NOMO-1 treated with DMSO at 0.1 percent for 48 hours (cell line): Measurements from ENCODE around the gene AMZ1.
A peak's percentile ranks its signal among the peaks of the same experiment; 100 is the strongest.
"Not testable (repeated sequence)": the region's sequence is repeated elsewhere in the genome, so short reads cannot be mapped to it uniquely, and the experiment has no call there.

Experiments used
- DNase-seq: peaks from one replicate; lab custom pipeline; 2025; ENCODE audit not compliant: unreplicated experiment; lab: John Stamatoyannopoulos, UW

The AMZ1 gene

DNA sequence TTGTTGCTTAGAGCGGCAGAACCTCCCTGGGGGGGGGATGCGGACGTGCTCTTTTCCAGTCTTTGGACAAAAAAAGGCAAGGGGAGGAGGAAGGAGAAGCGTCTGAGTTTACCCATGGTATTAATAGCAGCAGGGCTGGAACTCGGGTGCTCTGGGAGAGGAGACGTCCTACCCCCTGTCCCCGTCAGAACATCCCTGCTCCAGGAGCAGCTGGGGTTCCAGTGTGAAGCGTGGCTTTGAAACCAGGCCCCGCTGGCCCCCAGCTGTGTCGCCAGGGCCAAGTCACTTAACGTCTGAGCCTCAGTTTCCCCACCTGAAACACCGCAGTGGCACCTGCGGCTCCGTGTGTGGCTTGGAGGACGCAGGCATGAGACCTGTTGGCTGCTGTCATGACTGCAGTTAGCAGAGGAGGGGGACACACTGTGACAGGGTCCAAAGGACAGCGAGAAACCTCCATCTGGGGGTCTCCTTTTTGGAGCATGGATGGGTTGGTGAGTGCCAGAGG is 1.4 kb downstream of the AMZ1 start:
- DNase-seq, result no peak

DNA sequence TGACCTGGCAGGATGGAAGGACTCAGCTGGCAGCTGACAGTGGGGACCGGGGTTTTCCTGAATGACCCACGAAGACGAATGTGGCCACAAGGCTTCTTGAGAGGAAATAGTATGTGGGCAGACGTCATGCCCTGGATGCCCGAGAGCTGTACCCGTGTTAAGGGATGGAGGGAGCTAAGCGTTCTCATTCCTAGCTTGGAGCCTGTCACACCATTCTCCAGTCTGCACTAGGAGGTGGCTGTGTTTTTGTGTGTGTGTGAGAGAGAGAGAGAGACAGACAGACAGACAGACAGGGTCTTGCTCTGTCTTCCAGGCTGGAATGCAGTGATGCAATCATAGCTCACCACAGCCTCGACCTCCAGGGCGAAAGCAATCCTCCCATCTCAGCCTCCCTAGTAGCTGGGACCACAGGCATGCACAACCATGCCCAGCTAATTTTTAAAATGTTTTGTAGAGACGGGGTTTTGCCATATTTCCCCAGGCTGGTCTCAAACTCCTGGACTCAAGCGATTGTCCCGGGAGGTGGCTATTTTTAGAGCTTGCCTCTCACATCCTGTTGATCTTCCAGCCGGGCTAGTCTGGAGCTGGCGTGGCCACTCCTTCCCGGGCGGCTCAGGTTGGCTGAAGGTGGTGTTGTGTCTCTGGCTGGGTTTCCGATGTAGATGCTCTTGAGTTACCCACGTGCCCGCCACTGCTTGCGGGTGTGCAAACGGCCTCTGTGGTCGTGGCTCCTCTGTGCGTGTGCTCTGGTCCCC is 2.1 kb downstream of the AMZ1 start:
- no peak for DNase-seq

DNA sequence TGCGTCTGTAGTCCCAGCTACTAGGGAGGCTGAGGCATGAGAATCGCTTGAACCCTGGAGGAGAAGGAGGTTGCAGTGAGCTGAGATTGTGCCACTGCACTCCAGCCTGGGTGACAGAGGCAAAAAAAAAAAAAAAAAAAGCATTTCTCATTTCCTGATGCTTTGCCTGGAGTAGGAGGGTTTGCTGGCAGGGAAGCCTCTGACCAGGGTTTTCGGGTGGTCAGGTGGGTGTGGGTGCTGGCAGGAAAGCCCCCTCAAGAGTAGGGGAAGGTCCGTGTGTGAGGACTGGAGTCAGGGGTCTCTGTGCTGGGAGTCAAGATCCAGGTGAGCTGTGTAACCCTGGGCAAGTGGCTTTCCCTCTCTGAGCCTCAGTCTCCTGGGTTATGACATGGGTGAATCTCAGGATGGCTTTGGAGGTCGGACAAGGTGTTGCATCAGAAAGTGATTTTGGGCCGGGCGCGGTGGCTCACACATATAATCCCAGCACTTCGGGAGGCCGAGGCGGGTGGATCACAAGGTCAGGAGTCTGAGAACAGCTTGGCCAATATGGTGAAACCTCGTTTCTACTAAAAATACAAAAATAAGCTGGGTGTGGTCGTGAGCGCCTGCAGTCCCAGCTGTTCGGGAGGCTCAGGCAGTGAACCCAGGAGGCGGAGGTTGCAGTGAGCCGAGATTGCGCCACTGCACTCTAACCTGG is 3.2 kb downstream of the AMZ1 start:
- peak; percentile 79 for DNase-seq

- DNase-seq, result not testable (repeated sequence)
Observed at GRCh38 chr7:2691932-2692439, 4.0 kb downstream of the AMZ1 start.

- no peak for DNase-seq
Observed at GRCh38 chr7:2692543-2692942, 4.5 kb downstream of the AMZ1 start.

- DNase-seq, result not testable (repeated sequence)
Observed at GRCh38 chr7:2693420-2694121, 5.6 kb downstream of the AMZ1 start.

DNA sequence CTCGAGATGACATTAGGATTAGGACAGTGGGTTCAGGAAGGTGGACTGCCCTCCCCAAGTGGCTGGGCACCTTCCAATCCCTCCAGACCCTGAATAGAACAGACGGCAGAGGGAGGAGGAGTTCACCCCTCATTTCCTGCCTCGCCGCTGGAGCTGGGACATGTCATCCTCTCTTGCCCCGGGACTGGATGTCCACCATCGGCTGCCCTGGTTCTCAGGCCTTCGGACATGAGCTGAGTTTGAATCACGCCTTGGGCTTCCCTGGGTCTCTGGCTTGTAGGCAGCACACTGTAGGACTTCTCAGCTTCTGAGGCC is 6.1 kb downstream of the AMZ1 start:
- DNase-seq, result not testable (repeated sequence)

- DNase-seq, result peak; percentile 45
Observed at GRCh38 chr7:2698581-2699288, 10.7 kb downstream of the AMZ1 start.

GRCh38 chr7:2699289-2699620 is 11.3 kb downstream of the AMZ1 start:
- DNase-seq, result no peak

DNA sequence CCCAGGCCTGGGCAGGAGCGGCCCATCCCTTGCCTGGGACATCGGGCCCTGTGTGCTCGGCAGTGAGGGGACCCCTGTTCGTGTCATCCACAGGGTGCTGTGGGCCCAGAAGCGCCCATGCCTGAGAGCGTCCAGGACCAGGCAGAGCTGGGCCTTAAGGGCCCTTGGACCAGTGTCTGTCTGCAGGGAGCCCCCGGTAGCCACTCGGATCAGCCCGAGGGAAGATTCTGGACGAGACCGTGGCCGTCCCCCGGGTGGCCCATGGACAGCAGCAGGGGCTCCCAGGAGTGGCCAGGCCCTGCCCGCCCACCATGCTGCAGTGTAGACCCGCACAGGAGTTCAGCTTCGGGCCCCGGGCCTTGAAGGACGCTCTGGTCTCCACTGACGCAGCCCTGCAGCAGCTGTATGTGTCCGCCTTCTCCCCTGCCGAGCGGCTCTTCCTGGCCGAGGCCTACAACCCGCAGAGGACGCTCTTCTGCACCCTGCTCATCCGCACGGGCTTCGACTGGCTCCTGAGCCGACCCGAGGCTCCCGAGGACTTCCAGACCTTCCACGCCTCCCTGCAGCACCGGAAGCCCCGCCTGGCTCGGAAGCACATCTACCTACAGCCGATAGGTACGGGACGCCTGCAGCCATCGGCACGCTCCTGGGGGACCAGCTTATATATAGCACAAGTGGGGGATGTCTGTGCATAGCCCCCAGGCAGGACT is 12.3 kb downstream of the AMZ1 start:
- DNase-seq, result no peak

DNA sequence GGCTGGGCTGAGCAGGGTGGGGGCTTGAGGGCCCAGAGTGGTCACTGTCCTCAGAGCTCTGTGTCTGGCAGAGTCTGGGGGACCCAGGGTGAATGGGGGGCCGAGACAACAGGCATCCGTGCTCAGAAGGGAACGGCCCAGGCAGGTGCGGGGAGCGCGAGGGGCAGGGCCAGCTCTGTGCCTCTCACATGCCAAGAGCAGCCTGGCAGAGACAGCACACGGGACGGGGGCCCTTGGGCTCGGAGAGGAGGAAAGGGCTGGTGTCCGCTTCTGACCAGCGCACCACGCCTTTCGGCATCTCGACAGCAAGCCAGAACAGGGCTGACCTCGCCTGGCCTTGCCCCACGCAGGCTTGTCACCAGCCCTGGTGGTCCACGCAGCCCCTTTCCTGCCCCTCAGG is 13.4 kb downstream of the AMZ1 start:
- DNase-seq, result no peak

DNA sequence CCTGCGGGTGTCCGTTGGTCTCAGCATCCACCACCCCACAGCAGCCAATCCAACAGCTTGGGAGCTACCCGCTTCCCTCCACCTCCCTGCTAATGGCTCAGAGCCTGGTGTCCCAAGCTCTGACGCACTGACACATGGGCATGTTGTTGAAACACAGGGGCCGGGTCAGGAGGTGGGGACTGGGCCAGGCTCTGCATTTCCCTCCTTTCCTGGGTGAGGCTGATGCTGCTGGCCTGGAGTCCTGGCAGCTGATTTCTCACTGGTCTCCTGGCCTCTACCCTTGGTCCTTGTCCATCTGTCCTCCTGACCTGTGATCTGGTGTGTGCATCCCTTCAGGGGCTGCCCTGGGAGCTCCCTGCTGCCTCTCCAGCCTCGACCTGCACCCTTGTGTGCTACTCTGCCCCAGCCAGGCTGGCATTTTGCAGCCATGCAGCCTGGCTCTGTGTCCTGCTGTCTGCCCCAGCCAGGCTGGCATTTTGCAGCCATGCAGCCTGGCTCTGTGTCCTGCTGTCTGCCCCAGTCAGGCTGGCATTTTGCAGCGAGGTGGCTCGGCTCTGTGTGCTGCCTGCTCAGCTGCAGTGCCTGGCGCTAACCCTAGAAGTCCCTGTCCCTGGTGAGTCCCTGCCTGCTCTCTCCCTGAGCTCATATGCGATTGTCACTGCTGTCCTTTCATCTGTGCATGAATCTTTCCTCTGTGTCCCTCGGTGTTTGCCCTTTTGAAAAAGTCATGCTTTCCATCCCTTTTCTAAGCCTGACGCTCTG is 14.0 kb downstream of the AMZ1 start:
- no peak for DNase-seq

GRCh38 chr7:2702594-2702957 is 14.6 kb downstream of the AMZ1 start:
- DNase-seq, result no peak

DNA sequence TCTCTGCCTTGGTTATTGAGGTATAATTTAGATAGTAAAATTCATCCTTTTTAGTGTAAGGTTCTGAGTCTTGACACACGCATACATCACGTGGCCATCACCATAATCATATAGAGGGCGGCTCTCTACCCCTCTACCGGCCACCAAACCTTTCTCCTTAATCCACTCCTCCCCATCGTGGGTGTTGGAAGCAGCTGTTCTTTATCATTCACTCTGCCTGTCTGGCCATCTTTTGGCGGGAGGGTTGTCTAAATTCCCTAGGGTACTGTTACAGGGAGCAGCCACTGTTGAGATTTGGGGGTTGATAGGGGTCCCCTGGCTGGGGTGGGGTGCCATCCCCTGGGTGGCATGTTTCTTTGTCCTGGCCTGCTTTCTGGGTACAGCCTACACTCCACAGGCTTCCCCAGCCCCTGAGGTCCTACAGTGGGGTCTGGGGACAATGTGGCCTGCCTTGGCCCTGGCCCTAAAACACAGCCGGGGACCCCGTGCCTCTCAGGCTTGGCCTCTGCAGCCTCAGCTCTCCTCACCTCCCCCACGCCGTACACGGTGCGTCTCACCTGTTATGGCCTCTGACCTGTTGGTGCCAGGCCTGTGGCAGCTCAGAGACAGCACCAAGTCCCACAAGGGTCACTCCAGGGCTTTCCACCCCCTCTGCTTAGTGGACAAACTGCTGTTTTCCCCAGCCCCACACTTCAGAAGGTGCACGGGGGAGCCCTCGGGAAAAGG is 17.5 kb downstream of the AMZ1 start:
- DNase-seq, result no peak

DNA sequence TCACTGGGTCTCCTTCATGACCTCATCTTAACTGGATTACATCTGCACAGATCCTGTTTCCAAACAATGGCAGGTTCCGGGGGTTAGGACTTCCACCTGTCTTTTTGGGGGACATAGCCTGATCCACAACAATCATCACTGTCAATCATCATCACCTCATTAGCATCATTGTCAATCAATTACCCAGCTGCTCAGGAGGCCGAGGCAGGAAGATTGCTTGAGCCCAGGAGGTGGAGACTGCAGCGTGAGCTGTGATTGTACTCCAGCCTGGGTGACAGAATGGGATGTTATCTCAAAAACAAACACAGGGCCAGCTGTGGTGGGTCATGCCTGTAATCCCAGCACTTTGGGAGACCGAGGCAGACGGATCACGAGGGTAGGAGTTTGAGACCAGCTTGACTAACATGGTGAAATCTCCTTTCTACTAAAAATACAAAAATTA is 18.7 kb downstream of the AMZ1 start:
- DNase-seq, result no peak

- DNase-seq, result no peak
Observed at GRCh38 chr7:2707481-2707880, 19.5 kb downstream of the AMZ1 start.

- no peak for DNase-seq
Observed at GRCh38 chr7:2708041-2708440, 20.0 kb downstream of the AMZ1 start.

DNA sequence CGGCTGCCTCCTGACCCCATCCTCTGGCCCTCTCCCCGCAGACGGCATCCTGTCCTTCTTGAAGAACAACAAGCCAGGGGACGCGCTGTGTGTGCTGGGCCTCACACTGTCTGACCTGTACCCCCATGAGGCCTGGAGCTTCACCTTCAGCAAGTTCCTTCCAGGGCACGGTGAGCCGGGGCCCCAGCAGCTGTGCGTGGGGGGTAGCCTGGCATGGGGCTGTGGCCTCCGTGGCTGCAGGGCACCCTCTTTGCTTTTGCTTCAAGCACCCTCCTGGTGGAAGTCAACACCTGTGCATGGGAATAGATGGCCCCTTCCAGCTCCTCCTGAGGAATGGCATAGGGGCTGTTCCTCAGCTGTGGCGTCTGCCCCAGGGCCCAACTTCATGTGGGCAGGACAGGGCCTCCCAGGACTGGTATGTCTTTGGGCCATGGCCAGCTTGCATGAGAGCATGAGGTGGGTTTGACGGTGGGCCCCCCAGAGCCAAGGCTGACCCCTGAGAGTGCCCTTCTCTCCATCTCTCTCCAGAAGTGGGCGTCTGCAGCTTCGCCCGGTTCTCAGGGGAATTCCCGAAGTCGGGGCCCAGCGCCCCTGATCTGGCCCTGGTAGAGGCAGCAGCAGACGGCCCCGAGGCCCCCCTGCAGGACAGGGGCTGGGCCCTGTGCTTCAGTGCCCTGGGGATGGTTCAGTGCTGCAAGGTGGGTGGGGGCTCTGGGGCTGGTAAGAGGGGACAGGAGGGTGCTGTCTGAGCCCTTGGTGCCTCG is 20.7 kb downstream of the AMZ1 start:
- no peak for DNase-seq
